HepG2 (cell line): ENCODE results near the gene CCSER1. TPM values are rescaled to one million over a fixed set of nuclear protein-coding genes. Genes with fewer than 3 reads are reported as not detected.

Source experiments
- ATAC-seq: fragments of 200-7000 bp; cut with Tn5 transposase; 3 replicates; pipeline ENCODE4 v1.9.1; 2020; ENCODE audit warnings: mild to moderate bottlenecking, moderate library complexity
- BruUV-seq: library from RNA; stranded (reverse); fragments of 400-500 nt; replicated peaks from 2 replicates; lab custom pipeline; 2021; lab: Mats Ljungman, UMichigan
- CTCF ChIA-PET: fragments of 300-600 bp; formaldehyde crosslinking; extraction: SDS; loops from one replicate; lab custom pipeline; 2021; ENCODE audit warnings: low total read pairs, inconsistent platforms, low intra/inter-chr PET ratio; lab: Yijun Ruan, JAX
- POLR2A ChIA-PET: fragments of 350-600 bp; sonication (Branson Sonifier 250); formaldehyde crosslinking; loops from one replicate; lab custom pipeline; 2020; ENCODE audit warnings: antibody characterized with exemption, inconsistent platforms; lab: Yijun Ruan, JAX
- DNase-seq: peaks from one replicate; pipeline ENCODE4 v3.0.0-alpha.2; 2015; ENCODE audit warnings: low spot score
- FAIRE-seq: peaks from 3 replicates; lab custom pipeline; 2011; peaks lifted over from hg19 to GRCh38; lab: Jason Lieb, UNC
- H2AFZ ChIP-seq: one replicate; pipeline ENCODE4 v1.6.1; 2011; ENCODE audit warnings: low read length, inconsistent platforms
- H3K27ac ChIP-seq: fragments of 300-600 bp; 3 replicates; pipeline ENCODE4 v1.8.0; 2011; ENCODE audit warnings: mixed run types, mild to moderate bottlenecking, mixed read lengths, low read length, inconsistent platforms; ENCODE audit not compliant: insufficient read depth; ENCODE audit errors: extremely low read length
- H3K27me3 ChIP-seq, 2 experiments: fragments of 200-600 bp in 1 of 2; 2 replicates in 1 of 2; 3 replicates in 1 of 2; pipeline versions ENCODE4 v1.6.0 to v1.8.0; 2011; ENCODE audit warnings: low read length in 2 of 2, mild to moderate bottlenecking in 2 of 2, moderate library complexity in 2 of 2, inconsistent platforms in 1 of 2; ENCODE audit not compliant: insufficient read depth in 2 of 2, control insufficient read depth in 1 of 2
- H3K36me3 ChIP-seq, 2 experiments: fragments of 200-600 bp in 1 of 2; replicated peaks in 1 of 2; 2 replicates in 1 of 2; 3 replicates in 1 of 2; pipeline versions ENCODE4 v1.5.1 to v1.8.0; 2011; ENCODE audit warnings: low read length in 2 of 2, inconsistent platforms in 1 of 2; ENCODE audit not compliant: insufficient read depth in 2 of 2, control insufficient read depth in 1 of 2
- H3K4me1 ChIP-seq: 2 replicates; pipeline ENCODE4 v1.5.1; 2012; ENCODE audit warnings: low read length, inconsistent platforms; ENCODE audit not compliant: insufficient read depth
- H3K4me2 ChIP-seq: 2 replicates; pipeline ENCODE4 v1.6.0; 2011; ENCODE audit warnings: low read depth, low read length, inconsistent platforms
- H3K4me3 ChIP-seq, 3 experiments: fragments of 200-600 bp in 1 of 3; sonication (generic), shearing (Covaris generic) in 1 of 3; replicated peaks in 1 of 3; 2 replicates each; pipeline ENCODE4 v1.5.1; 2011 to 2016; ENCODE audit warnings: low read length in 3 of 3, inconsistent platforms in 2 of 3, low read depth in 2 of 3, mild to moderate bottlenecking in 2 of 3, control low read depth in 1 of 3, mixed read lengths in 1 of 3; ENCODE audit not compliant: insufficient read depth in 1 of 3
- H3K79me2 ChIP-seq: one replicate; pipeline ENCODE4 v1.6.1; 2011; ENCODE audit warnings: low read length, inconsistent platforms; ENCODE audit not compliant: insufficient read depth
- H3K9ac ChIP-seq: 2 replicates; pipeline ENCODE4 v1.6.0; 2011; ENCODE audit warnings: mild to moderate bottlenecking, low read depth, low read length, inconsistent platforms; ENCODE audit not compliant: insufficient read depth
- H3K9me3 ChIP-seq: 2 replicates; pipeline ENCODE4 v1.5.1; 2012; ENCODE audit warnings: mild to moderate bottlenecking, low read length
- H4K20me1 ChIP-seq: 2 replicates; pipeline ENCODE4 v1.6.0; 2011; ENCODE audit warnings: inconsistent platforms, mild to moderate bottlenecking, low read length, moderate library complexity; ENCODE audit not compliant: insufficient read depth
- DPF2 ChIP-seq: sonication (generic); formaldehyde crosslinking; IDR thresholded peaks from 2 replicates; pipeline ENCODE4 v1.4.0; 2020; ENCODE audit warnings: mild to moderate bottlenecking, low read depth, missing genetic modification reagents, borderline replicate concordance
- KLF16 ChIP-seq, 2 experiments: sonication (generic) in 1 of 2; formaldehyde crosslinking in 1 of 2; IDR thresholded peaks; 2 replicates each; pipeline versions ENCODE4 v1.6.1 to v1.8.0; 2016 to 2023; ENCODE audit warnings: missing genetic modification reagents in 2 of 2, missing compliant biosample characterization in 1 of 2
- KLF6 ChIP-seq: IDR thresholded peaks from 2 replicates; pipeline ENCODE4 v1.8.0; 2016; ENCODE audit warnings: missing biosample characterization, missing genetic modification reagents
- LRRFIP1 ChIP-seq: sonication (generic); formaldehyde crosslinking; conservative IDR thresholded peaks from 2 replicates; pipeline ENCODE4 v1.4.0; 2020; ENCODE audit warnings: missing genetic modification reagents
- NFAT5 ChIP-seq: sonication (generic); formaldehyde crosslinking; IDR thresholded peaks from 2 replicates; pipeline ENCODE4 v1.4.0; 2020; ENCODE audit warnings: missing genetic modification reagents
- NFYC ChIP-seq: IDR thresholded peaks from 2 replicates; pipeline ENCODE4 v1.6.1; 2016; ENCODE audit warnings: missing genetic modification reagents, missing compliant biosample characterization
- NR2F1 ChIP-seq, 2 experiments: fragments of 450-650 bp in 1 of 2; formaldehyde crosslinking in 1 of 2; IDR thresholded peaks; 2 replicates each; pipeline versions ENCODE4 v1.5.0 to v1.6.1; 2016 to 2020; ENCODE audit warnings: mild to moderate bottlenecking in 1 of 2, missing compliant biosample characterization in 1 of 2, missing genetic modification reagents in 1 of 2, moderate library complexity in 1 of 2
- POLR2AphosphoS2 ChIP-seq: IDR thresholded peaks from 2 replicates; pipeline ENCODE4 v1.6.1; 2011; ENCODE audit warnings: low read depth, low read length, improper control_type of control experiment
- SIX4 ChIP-seq: sonication (generic); formaldehyde crosslinking; IDR thresholded peaks from 2 replicates; pipeline ENCODE4 v1.4.0; 2020; ENCODE audit warnings: missing genetic modification reagents
- ZBTB7A ChIP-seq: sonication (generic); formaldehyde crosslinking; IDR thresholded peaks from 2 replicates; pipeline ENCODE4 v1.8.0; 2022; ENCODE audit warnings: mild to moderate bottlenecking, missing genetic modification reagents
- ZNF296 ChIP-seq: sonication (generic); formaldehyde crosslinking; conservative IDR thresholded peaks from 2 replicates; pipeline ENCODE4 v1.5.0; 2020; ENCODE audit warnings: mild to moderate bottlenecking, missing genetic modification reagents
- ZSCAN30 ChIP-seq: sonication (generic); formaldehyde crosslinking; IDR thresholded peaks from 2 replicates; pipeline ENCODE4 v1.5.0; 2020; ENCODE audit warnings: mild to moderate bottlenecking, missing genetic modification reagents
- WGBS: methylation state at CpG from one replicate; pipeline ENCODE4 v1.1.6; 2017; ENCODE audit warnings: low lambda C conversion rate; 5-methylcytosine and 5-hydroxymethylcytosine counted together
- in situ Hi-C: cut with HindIII; loops from 2 replicates; pipeline ENCODE4 v1.10.0; 2017; ENCODE audit warnings: low pct_unique_long_range_greater_than_20kb; ENCODE audit not compliant: extremely low pct_ligation_motif_present
- intact Hi-C: fragments of 100-400 bp; cut with micrococcal nuclease; formaldehyde crosslinking; loops from one replicate; pipeline ENCODE4 v1.10.0; 2022; ENCODE audit not compliant: unreplicated experiment
- polyA plus RNA-seq, 8 experiments: library from polyadenylated mRNA; depleted of rRNA in 3 of 8; stranded (reverse) in 7 of 8; unstranded in 1 of 8; fragments of >200 nt; fragmentation: Illumina TruSeq in 4 of 8; extraction: Trizol in 4 of 8; gene quantifications; 2 replicates each; pipeline versions ENCODE4 v1.2.1 to v1.2.3, GENCODE V29; 2011 to 2016; ENCODE audit warnings: low read depth in 4 of 8, missing spikeins in 1 of 8, mixed read lengths in 1 of 8; ENCODE audit not compliant: insufficient read depth in 1 of 8
- total RNA-seq, 5 experiments: library from RNA; depleted of rRNA; stranded (reverse); fragments of >200 nt; fragmentation: Illumina TruSeq; extraction: Trizol; gene quantifications; 2 replicates each; pipeline ENCODE4 v1.2.3, GENCODE V29; 2016; ENCODE audit warnings: low read depth in 1 of 5
- TF ChIP-seq, protein P1 (sequence below): sonication (generic); formaldehyde crosslinking; IDR thresholded peaks from 2 replicates; pipeline ENCODE4 v1.4.0; 2020; ENCODE audit warnings: missing genetic modification reagents
- TF ChIP-seq, protein P2 (sequence below): IDR thresholded peaks from 2 replicates; pipeline ENCODE4 v1.6.1; 2016; ENCODE audit warnings: control low read depth
- TF ChIP-seq, protein P3 (sequence below): sonication (generic); formaldehyde crosslinking; IDR thresholded peaks from 2 replicates; pipeline ENCODE4 v1.4.0; 2020; ENCODE audit warnings: missing genetic modification reagents

CCSER1 gene
- total and polyA plus RNA-seq, 2 of the 13 experiments (the other 11 are each of a cell fraction or from before 2014, with no cell fraction given), result not detected

DNA sequence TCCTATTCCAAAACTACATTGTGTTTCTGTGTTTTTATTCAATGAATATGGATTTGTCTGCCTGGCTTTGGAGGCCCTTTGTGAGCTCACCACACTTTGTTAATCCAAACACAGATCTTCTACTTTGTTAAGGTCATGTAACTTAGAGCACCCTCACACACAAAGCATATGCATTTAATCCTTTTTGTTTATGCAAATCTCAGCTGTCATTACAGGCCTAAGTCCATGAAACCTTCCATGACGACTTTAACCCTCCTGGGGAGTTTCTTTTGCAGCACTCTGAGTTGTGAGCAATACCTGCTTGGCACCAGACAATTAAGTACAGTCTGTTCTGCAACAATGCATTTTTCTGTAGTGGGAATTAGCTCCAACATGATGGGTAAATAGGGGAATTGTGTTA is 14.9 kb downstream of the CCSER1 start:
- Histone ChIP-seq H2AFZ (no peak overlapping the region), H3K79me2 (no peaks in the 10 kb centered on the region), H3K9ac (no peak overlapping the region), H3K27me3 (no peaks in the 10 kb centered on the region), H3K36me3 (no peaks in the 10 kb centered on the region), H4K20me1 (no peaks in the 10 kb centered on the region), H3K4me1 (no peaks in the 10 kb centered on the region), H3K9me3 (no peaks in the 10 kb centered on the region), H3K4me3 (no peak overlapping the region), H3K4me2 (no peak overlapping the region), H3K27ac (no peak overlapping the region)
- FAIRE-seq, result no peak
- 0% methylated on average over 1 of the region's 1 CpG for WGBS
- in situ Hi-C loops (no loop called here), intact Hi-C loops (no loop called here)
- ChIA-PET POLR2A (no interaction called here), CTCF (no interaction called here)
- no peak for ATAC-seq
- BruUV-seq, result no TSS peak
- no peak for DNase-seq
- TF ChIP-seq ZNF296 (CRISPR knock-in tag) (no peak), SIX4 (CRISPR knock-in tag) (no peak), KLF6 (no peak), NR2F1 (CRISPR knock-in tag; IDR thresholded peaks at IDR 0.05) (no peak), LRRFIP1 (CRISPR knock-in tag) (no peak), NFYC (CRISPR knock-in tag) (no peak), KLF16 (CRISPR knock-in tag; IDR thresholded peaks at IDR 0.05) (no peak), ZBTB7A (CRISPR knock-in tag) (no peak), NFAT5 (no peak), POLR2AphosphoS2 (no peak), ZSCAN30 (CRISPR knock-in tag) (no peak), DPF2 (CRISPR knock-in tag) (no peak)
- TF ChIP-seq, protein P1, sequence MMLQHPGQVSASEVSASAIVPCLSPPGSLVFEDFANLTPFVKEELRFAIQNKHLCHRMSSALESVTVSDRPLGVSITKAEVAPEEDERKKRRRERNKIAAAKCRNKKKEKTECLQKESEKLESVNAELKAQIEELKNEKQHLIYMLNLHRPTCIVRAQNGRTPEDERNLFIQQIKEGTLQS (CRISPR knock-in tag), result no peak
- TF ChIP-seq, protein P2, sequence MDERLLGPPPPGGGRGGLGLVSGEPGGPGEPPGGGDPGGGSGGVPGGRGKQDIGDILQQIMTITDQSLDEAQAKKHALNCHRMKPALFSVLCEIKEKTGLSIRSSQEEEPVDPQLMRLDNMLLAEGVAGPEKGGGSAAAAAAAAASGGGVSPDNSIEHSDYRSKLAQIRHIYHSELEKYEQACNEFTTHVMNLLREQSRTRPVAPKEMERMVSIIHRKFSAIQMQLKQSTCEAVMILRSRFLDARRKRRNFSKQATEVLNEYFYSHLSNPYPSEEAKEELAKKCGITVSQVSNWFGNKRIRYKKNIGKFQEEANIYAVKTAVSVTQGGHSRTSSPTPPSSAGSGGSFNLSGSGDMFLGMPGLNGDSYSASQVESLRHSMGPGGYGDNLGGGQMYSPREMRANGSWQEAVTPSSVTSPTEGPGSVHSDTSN (CRISPR knock-in tag), result no peak
- TF ChIP-seq, protein P3, sequence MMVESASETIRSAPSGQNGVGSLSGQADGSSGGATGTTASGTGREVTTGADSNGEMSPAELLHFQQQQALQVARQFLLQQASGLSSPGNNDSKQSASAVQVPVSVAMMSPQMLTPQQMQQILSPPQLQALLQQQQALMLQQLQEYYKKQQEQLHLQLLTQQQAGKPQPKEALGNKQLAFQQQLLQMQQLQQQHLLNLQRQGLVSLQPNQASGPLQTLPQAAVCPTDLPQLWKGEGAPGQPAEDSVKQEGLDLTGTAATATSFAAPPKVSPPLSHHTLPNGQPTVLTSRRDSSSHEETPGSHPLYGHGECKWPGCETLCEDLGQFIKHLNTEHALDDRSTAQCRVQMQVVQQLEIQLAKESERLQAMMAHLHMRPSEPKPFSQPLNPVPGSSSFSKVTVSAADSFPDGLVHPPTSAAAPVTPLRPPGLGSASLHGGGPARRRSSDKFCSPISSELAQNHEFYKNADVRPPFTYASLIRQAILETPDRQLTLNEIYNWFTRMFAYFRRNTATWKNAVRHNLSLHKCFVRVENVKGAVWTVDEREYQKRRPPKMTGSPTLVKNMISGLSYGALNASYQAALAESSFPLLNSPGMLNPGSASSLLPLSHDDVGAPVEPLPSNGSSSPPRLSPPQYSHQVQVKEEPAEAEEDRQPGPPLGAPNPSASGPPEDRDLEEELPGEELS, result no peak
